ENCODE measurements around the gene ADIPOR2.

DNA sequence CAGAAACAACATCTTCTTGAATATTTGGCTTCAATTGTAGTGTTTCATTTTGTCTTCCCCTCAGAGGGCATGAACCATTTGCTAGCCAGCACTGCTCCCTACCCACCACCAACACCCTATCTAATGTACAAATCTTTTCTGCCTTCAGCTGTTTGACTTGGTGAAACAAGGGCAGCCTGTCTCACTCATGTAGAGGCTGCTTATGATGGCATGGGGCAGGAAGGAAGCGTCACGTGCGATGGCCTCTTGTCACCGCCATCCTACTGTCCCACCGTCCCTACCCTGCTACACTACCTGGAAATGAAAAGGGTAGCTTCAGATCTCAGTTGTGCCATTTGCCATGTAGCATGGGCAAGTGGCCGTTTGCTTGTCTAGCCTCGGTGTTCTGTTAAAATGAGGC lies 99.6 kb downstream of the ADIPOR2 start:
- no peak for TF ChIP-seq YY1 (IDR thresholded peaks at IDR 0.05; ENCODE audit: insufficient read depth, insufficient read length)
- TF ChIP-seq SUZ12 (IDR thresholded peaks at IDR 0.05; ENCODE audit: extremely low read depth, insufficient read depth, insufficient read length): no peak
- no peak for TF ChIP-seq ZNF274 (IDR thresholded peaks at IDR 0.05; ENCODE audit: low read depth, low read length)
